Suprapubic skin (tissue), 4 donors: ENCODE data around the gene CANT1. TPM values are rescaled to one million over a fixed set of nuclear protein-coding genes. Genes with fewer than 3 reads are reported as not detected.

ENCODE experiments used
- DNase-seq, 2 donors: peaks; one replicate each; pipeline ENCODE4 v3.0.0-alpha.2; 2019; ENCODE audit warnings: low spot score in 2 of 2
- H3K27ac ChIP-seq: fragments of 200-600 bp; sonication (generic); one replicate; pipeline ENCODE4 v1.5.1; 2019
- H3K27me3 ChIP-seq: fragments of 200-600 bp; sonication (generic); one replicate; pipeline ENCODE4 v1.5.1; 2019
- H3K36me3 ChIP-seq: fragments of 200-600 bp; sonication (generic); one replicate; pipeline ENCODE4 v1.5.1; 2019
- H3K4me1 ChIP-seq: fragments of 200-600 bp; sonication (generic); one replicate; pipeline ENCODE4 v1.5.1; 2019
- H3K4me3 ChIP-seq: fragments of 200-600 bp; sonication (generic); one replicate; pipeline ENCODE4 v1.5.1; 2019; ENCODE audit warnings: mild to moderate bottlenecking
- H3K9me3 ChIP-seq: fragments of 200-600 bp; sonication (generic); one replicate; pipeline ENCODE4 v1.5.1; 2019
- CTCF ChIP-seq, 2 donors: fragments of 200-600 bp in 1 of 2; fragments of 450-650 bp in 1 of 2; sonication (generic) in 1 of 2; IDR thresholded peaks; one replicate each; pipeline ENCODE4 v1.5.1; 2016 to 2019; ENCODE audit warnings: antibody characterized with exemption in 2 of 2, mild to moderate bottlenecking in 1 of 2, moderate library complexity in 1 of 2
- EP300 ChIP-seq: sonication (generic); formaldehyde crosslinking; IDR thresholded peaks from one replicate; pipeline ENCODE4 v1.6.1; 2017; ENCODE audit warnings: antibody characterized with exemption
- POLR2A ChIP-seq, 2 donors: fragments of 450-650 bp; IDR thresholded peaks; one replicate each; pipeline ENCODE4 v1.6.1; 2017; ENCODE audit warnings: antibody characterized with exemption in 2 of 2, mild to moderate bottlenecking in 2 of 2, moderate library complexity in 2 of 2
- POLR2AphosphoS5 ChIP-seq, 3 donors: sonication (generic); formaldehyde crosslinking; IDR thresholded peaks; one replicate each; pipeline ENCODE4 v1.6.1; 2017; ENCODE audit warnings: antibody characterized with exemption in 3 of 3
- WGBS: methylation state at CpG from one replicate; pipeline ENCODE4 v1.1.5; 2018; 5-methylcytosine and 5-hydroxymethylcytosine counted together
- total RNA-seq, 4 donors: library from RNA; depleted of rRNA; stranded (reverse); fragments of >200 nt; gene quantifications; one replicate each; pipeline ENCODE4 v1.1.0, GENCODE V29; 2016

Gene CANT1
- total RNA-seq, 4 donors from 2014 or later = 21.8 to 37.4 (median 30.1) TPM

GRCh38 chr17:79048826-79049755, 39.5 kb upstream of the CANT1 start:
- Histone ChIP-seq H3K9me3 (no peaks in the 10 kb centered on the region), H3K27ac (peak overlapping the region; percentile 7), H3K4me1 (peaks cover 23% of the 10 kb centered on the region), H3K27me3 (no peaks in the 10 kb centered on the region), H3K4me3 (no peak overlapping the region), H3K36me3 (no peaks in the 10 kb centered on the region)
- DNase-seq = no peak
- WGBS = 86% methylated on average over 20 of the region's 21 CpGs
- TF ChIP-seq EP300 (no peak), CTCF (IDR thresholded peaks at IDR 0.05) (no peak), POLR2AphosphoS5 (IDR thresholded peaks at IDR 0.05) (no peak), POLR2A (IDR thresholded peaks at IDR 0.05) (no peak)

GRCh38 chr17:79047923-79048825, 38.6 kb upstream of the CANT1 start:
- Histone ChIP-seq H3K4me1 (peaks cover 23% of the 10 kb centered on the region), H3K27ac (peak overlapping the region; percentile 49), H3K4me3 (no peak overlapping the region), H3K27me3 (no peaks in the 10 kb centered on the region), H3K9me3 (no peaks in the 10 kb centered on the region), H3K36me3 (no peaks in the 10 kb centered on the region)
- DNase-seq = no peak
- 85% methylated on average over 24 of the region's 41 CpGs for WGBS
- no peak for TF ChIP-seq EP300
- TF ChIP-seq POLR2A (IDR thresholded peaks at IDR 0.05) = no peak

GRCh38 chr17:79047291-79047920, 37.8 kb upstream of the CANT1 start:
- Histone ChIP-seq H3K36me3 (no peaks in the 10 kb centered on the region), H3K4me3 (no peak overlapping the region), H3K27ac (peak overlapping the region; percentile 49), H3K9me3 (no peaks in the 10 kb centered on the region), H3K27me3 (no peaks in the 10 kb centered on the region), H3K4me1 (peaks cover 25% of the 10 kb centered on the region)
- WGBS = 78% methylated on average over 30 of the region's 30 CpGs
- no peak for DNase-seq
- TF ChIP-seq CTCF (IDR thresholded peaks at IDR 0.05) = no peak
- no peak for TF ChIP-seq EP300
- TF ChIP-seq POLR2A (IDR thresholded peaks at IDR 0.05) = no peak
- TF ChIP-seq POLR2AphosphoS5 (IDR thresholded peaks at IDR 0.05) = no peak

GRCh38 chr17:79046916-79047280, 37.3 kb upstream of the CANT1 start:
- H3K27ac ChIP-seq = no peak overlapping the region
- H3K4me3 ChIP-seq = no peak overlapping the region
- 87% methylated on average over 13 of the region's 15 CpGs for WGBS
- no peaks in the 10 kb centered on the region for H3K27me3 ChIP-seq
- DNase-seq = no peak
- H3K9me3 ChIP-seq = no peaks in the 10 kb centered on the region
- H3K36me3 ChIP-seq = no peaks in the 10 kb centered on the region
- H3K4me1 ChIP-seq = peaks cover 30% of the 10 kb centered on the region
- no peak for TF ChIP-seq CTCF (IDR thresholded peaks at IDR 0.05)
- TF ChIP-seq EP300 = no peak
- TF ChIP-seq POLR2AphosphoS5 (IDR thresholded peaks at IDR 0.05) = no peak
- no peak for TF ChIP-seq POLR2A (IDR thresholded peaks at IDR 0.05)

- Histone ChIP-seq H3K36me3 (no peaks in the 10 kb centered on the region), H3K4me3 (no peak overlapping the region), H3K9me3 (no peaks in the 10 kb centered on the region), H3K4me1 (peaks cover 31% of the 10 kb centered on the region), H3K27me3 (no peaks in the 10 kb centered on the region), H3K27ac (peak overlapping the region; percentile 39)
- no peak for DNase-seq
- no peak for TF ChIP-seq CTCF (IDR thresholded peaks at IDR 0.05)
- TF ChIP-seq EP300 = no peak
- TF ChIP-seq POLR2AphosphoS5 (IDR thresholded peaks at IDR 0.05) = no peak
- TF ChIP-seq POLR2A (IDR thresholded peaks at IDR 0.05) = no peak
- 43% methylated on average over 25 of the region's 25 CpGs for WGBS
Observed at GRCh38 chr17:79046197-79046915, 36.8 kb upstream of the CANT1 start.
